ENCODE measurements around the gene C22orf15.

DNA sequence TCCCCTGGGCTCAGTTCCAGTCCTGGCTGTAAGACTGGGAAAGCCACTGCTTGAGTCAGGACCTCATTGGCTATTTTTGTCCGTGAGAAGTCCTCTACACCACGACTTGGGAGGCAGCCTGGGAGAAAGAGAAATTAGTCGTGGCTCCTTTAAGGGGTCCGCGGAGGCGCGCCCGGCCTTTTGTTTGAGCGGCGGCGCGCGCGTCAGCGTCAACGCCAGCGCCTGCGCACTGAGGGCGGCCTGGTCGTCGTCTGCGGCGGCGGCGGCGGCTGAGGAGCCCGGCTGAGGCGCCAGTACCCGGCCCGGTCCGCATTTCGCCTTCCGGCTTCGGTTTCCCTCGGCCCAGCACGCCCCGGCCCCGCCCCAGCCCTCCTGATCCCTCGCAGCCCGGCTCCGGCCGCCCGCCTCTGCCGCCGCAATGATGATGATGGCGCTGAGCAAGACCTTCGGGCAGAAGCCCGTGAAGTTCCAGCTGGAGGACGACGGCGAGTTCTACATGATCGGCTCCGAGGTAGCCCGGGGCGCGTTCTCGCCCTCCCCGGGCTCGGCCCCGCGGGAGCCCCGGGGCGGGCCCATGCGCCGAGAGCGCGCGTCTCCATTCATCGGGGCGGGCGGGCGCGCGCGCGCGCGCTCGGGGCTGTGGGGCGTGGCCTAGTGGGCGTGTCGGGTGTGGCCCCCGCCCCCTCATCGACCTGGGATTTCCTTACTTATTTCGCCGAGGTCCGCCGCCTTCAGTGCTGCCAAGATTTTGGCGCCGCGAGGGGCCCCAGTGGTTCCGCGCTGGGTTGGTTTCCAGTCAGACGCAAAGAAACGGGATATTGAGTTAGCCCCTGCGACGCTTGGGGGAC is 24.2 kb downstream of the C22orf15 start, which contains the start of gene SMARCB1:
- TF ChIP-seq, protein P1, sequence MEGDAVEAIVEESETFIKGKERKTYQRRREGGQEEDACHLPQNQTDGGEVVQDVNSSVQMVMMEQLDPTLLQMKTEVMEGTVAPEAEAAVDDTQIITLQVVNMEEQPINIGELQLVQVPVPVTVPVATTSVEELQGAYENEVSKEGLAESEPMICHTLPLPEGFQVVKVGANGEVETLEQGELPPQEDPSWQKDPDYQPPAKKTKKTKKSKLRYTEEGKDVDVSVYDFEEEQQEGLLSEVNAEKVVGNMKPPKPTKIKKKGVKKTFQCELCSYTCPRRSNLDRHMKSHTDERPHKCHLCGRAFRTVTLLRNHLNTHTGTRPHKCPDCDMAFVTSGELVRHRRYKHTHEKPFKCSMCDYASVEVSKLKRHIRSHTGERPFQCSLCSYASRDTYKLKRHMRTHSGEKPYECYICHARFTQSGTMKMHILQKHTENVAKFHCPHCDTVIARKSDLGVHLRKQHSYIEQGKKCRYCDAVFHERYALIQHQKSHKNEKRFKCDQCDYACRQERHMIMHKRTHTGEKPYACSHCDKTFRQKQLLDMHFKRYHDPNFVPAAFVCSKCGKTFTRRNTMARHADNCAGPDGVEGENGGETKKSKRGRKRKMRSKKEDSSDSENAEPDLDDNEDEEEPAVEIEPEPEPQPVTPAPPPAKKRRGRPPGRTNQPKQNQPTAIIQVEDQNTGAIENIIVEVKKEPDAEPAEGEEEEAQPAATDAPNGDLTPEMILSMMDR (IDR thresholded peaks at IDR 0.05) = no peak
- peak in 1 of 2 donors; percentile 56 for TF ChIP-seq POLR2A (IDR thresholded peaks at IDR 0.05)

All from vagina (tissue), 2 donors.